PC-9 (cell line): ENCODE results near the gene ROR2. TPM values are rescaled to one million over a fixed set of nuclear protein-coding genes. Genes with fewer than 3 reads are reported as not detected.

Experiments
- BruUV-seq: library from RNA; stranded (reverse); fragments of 400-500 nt; replicated peaks from 2 replicates; lab custom pipeline; 2021; lab: Mats Ljungman, UMichigan
- CTCF ChIA-PET: fragments of 300-600 bp; sonication (Branson Sonifier 250); formaldehyde crosslinking; loops from one replicate; lab custom pipeline; 2022; ENCODE audit warnings: antibody characterized with exemption; lab: Charles Lee
- POLR2A ChIA-PET: fragments of 300-600 bp; sonication (Branson Sonifier 250); formaldehyde crosslinking; loops from one replicate; lab custom pipeline; 2022; ENCODE audit warnings: antibody characterized with exemption; ENCODE audit not compliant: unreplicated experiment; lab: Charles Lee
- DNase-seq, 2 experiments: peaks; one replicate each; pipeline versions ENCODE4 v3.0.0 to v3.0.0-alpha.2; 2015 to 2022; ENCODE audit warnings: mixed read lengths in 1 of 2
- H2AFZ ChIP-seq: fragments of 200-600 bp; sonication (generic); 2 replicates; pipeline ENCODE4 v1.8.1; 2017; ENCODE audit warnings: antibody characterized with exemption
- H3F3A ChIP-seq: fragments of 200-600 bp; sonication (generic); 2 replicates; pipeline ENCODE4 v1.8.1; 2017; ENCODE audit warnings: antibody characterized with exemption, mild to moderate bottlenecking, low read depth; ENCODE audit not compliant: insufficient read depth
- H3K27ac ChIP-seq: fragments of 200-600 bp; sonication (generic); 2 replicates; pipeline ENCODE4 v1.6.1; 2016; ENCODE audit warnings: mixed run types
- H3K27me3 ChIP-seq: fragments of 200-600 bp; sonication (generic); 2 replicates; pipeline ENCODE4 v1.6.1; 2016; ENCODE audit warnings: low read depth, mixed run types; ENCODE audit not compliant: insufficient read depth
- H3K36me3 ChIP-seq: fragments of 200-600 bp; sonication (generic); 2 replicates; pipeline ENCODE4 v1.6.1; 2016; ENCODE audit warnings: low read depth, mixed run types
- H3K4me1 ChIP-seq: fragments of 200-600 bp; sonication (generic); replicated peaks from 2 replicates; pipeline ENCODE4 v1.6.1; 2016; ENCODE audit warnings: mixed run types; ENCODE audit not compliant: insufficient read depth
- H3K4me2 ChIP-seq: fragments of 200-600 bp; sonication (generic); 2 replicates; pipeline ENCODE4 v1.6.1; 2017; ENCODE audit warnings: mixed run types
- H3K4me3 ChIP-seq: fragments of 200-600 bp; sonication (generic); 2 replicates; pipeline ENCODE4 v1.6.1; 2016; ENCODE audit warnings: mixed run types
- H3K79me2 ChIP-seq: fragments of 200-600 bp; sonication (generic); 2 replicates; pipeline ENCODE4 v1.6.1; 2017; ENCODE audit warnings: low read depth, mixed run types
- H3K9me2 ChIP-seq: fragments of 200-600 bp; sonication (generic); 2 replicates; pipeline ENCODE4 v1.8.1; 2017; ENCODE audit warnings: mild to moderate bottlenecking; ENCODE audit not compliant: insufficient read depth
- H3K9me3 ChIP-seq: fragments of 200-600 bp; sonication (generic); 2 replicates; pipeline ENCODE4 v1.8.1; 2016; ENCODE audit warnings: low read depth; ENCODE audit not compliant: insufficient read depth
- H4K20me1 ChIP-seq: fragments of 200-600 bp; sonication (generic); 2 replicates; pipeline ENCODE4 v1.8.1; 2017; ENCODE audit not compliant: insufficient read depth
- CTCF ChIP-seq: fragments of 200-600 bp; sonication (generic); conservative IDR thresholded peaks from 2 replicates; pipeline ENCODE4 v1.6.1; 2017; ENCODE audit warnings: mixed run types, antibody characterized with exemption, mild to moderate bottlenecking, moderate library complexity
- EZH2 ChIP-seq: fragments of 200-600 bp; sonication (generic); IDR thresholded peaks from 2 replicates; pipeline ENCODE4 v1.8.0; 2017; ENCODE audit warnings: antibody characterized with exemption, low read depth
- intact Hi-C: fragments of 100-400 bp; cut with micrococcal nuclease; formaldehyde crosslinking; loops from one replicate; pipeline ENCODE4 v1.10.0; 2022; ENCODE audit not compliant: unreplicated experiment
- total RNA-seq: library from RNA; stranded (reverse); gene quantifications from 2 replicates; pipeline ENCODE4 v1.2.3, GENCODE V29; 2021

Gene ROR2
- total RNA-seq, 1 experiment from 2014 or later = not detected

- intact Hi-C loops = no loop called here
- POLR2A ChIA-PET = no interaction called here
- BruUV-seq = no TSS peak
These were observed 101.9 kb downstream of the ROR2 start for GRCh38 chr9:91848146-91848545.

GRCh38 chr9:91847581-91848091, 102.4 kb downstream of the ROR2 start:
- Histone ChIP-seq H3K4me3 (no peak overlapping the region), H3K4me1 (no peaks in the 10 kb centered on the region), H3F3A (no peaks in the 10 kb centered on the region), H3K79me2 (no peaks in the 10 kb centered on the region), H2AFZ (no peak overlapping the region), H3K36me3 (no peaks in the 10 kb centered on the region), H3K27ac (no peak overlapping the region), H3K27me3 (peaks cover 90% of the 10 kb centered on the region), H3K9me3 (no peaks in the 10 kb centered on the region), H3K4me2 (no peak overlapping the region), H3K9me2 (no peaks in the 10 kb centered on the region), H4K20me1 (no peaks in the 10 kb centered on the region)
- ChIA-PET POLR2A (no interaction called here), CTCF (no interaction called here)
- no peak for DNase-seq
- BruUV-seq = no TSS peak
- intact Hi-C loops = no loop called here
- TF ChIP-seq CTCF (no peak), EZH2 (no peak)

More at GRCh38 chr9:91848146-91848545, 101.9 kb downstream of the ROR2 start:
- no peak for TF ChIP-seq CTCF
- no peak for TF ChIP-seq EZH2
- H3F3A ChIP-seq = no peaks in the 10 kb centered on the region
- peaks cover 91% of the 10 kb centered on the region for H3K27me3 ChIP-seq
- H3K9me3 ChIP-seq = no peaks in the 10 kb centered on the region
- no peaks in the 10 kb centered on the region for H4K20me1 ChIP-seq
- no peak overlapping the region for H3K4me2 ChIP-seq
- no peaks in the 10 kb centered on the region for H3K4me1 ChIP-seq
- CTCF ChIA-PET = no interaction called here
- no peaks in the 10 kb centered on the region for H3K79me2 ChIP-seq
- H3K36me3 ChIP-seq = no peaks in the 10 kb centered on the region
- no peak overlapping the region for H2AFZ ChIP-seq
- no peaks in the 10 kb centered on the region for H3K9me2 ChIP-seq
- no peak for DNase-seq
- no peak overlapping the region for H3K4me3 ChIP-seq
- H3K27ac ChIP-seq = no peak overlapping the region

- POLR2A ChIA-PET = no interaction called here
- Histone ChIP-seq H3K79me2 (no peaks in the 10 kb centered on the region), H2AFZ (no peak overlapping the region), H4K20me1 (no peaks in the 10 kb centered on the region), H3K4me2 (no peak overlapping the region), H3F3A (no peaks in the 10 kb centered on the region), H3K27ac (no peak overlapping the region), H3K9me3 (no peaks in the 10 kb centered on the region), H3K36me3 (no peaks in the 10 kb centered on the region), H3K4me3 (no peak overlapping the region), H3K9me2 (no peaks in the 10 kb centered on the region), H3K27me3 (peaks cover 89% of the 10 kb centered on the region), H3K4me1 (no peaks in the 10 kb centered on the region)
- CTCF ChIA-PET = no interaction called here
- TF ChIP-seq CTCF (no peak), EZH2 (no peak)
- intact Hi-C loops = no loop called here
- no TSS peak for BruUV-seq
- no peak for DNase-seq
These were observed 104.1 kb downstream of the ROR2 start for GRCh38 chr9:91845879-91846278.
